Thymus (tissue), 11 donors: ENCODE data around the gene P4HB. TPM values are rescaled to one million over a fixed set of nuclear protein-coding genes. Genes with fewer than 3 reads are reported as not detected.

Source experiments
- DNase-seq, 9 donors: peaks; one replicate each; pipeline ENCODE4 v3.0.0-alpha.2; 2013; ENCODE audit warnings: low spot score in 9 of 9, low read depth in 6 of 9, missing footprints in 1 of 9
- H3K27ac ChIP-seq, 2 donors: one replicate each; pipeline ENCODE4 v1.5.1; 2013; ENCODE audit warnings: control low read depth in 1 of 2, low read depth in 1 of 2, low read length in 1 of 2, mild to moderate bottlenecking in 1 of 2, moderate library complexity in 1 of 2
- H3K27me3 ChIP-seq, 2 donors: one replicate each; pipeline ENCODE4 v1.5.1; 2013; ENCODE audit warnings: low read length in 1 of 2; ENCODE audit not compliant: control insufficient read depth in 2 of 2, insufficient read depth in 1 of 2
- H3K36me3 ChIP-seq, 2 donors: one replicate each; pipeline ENCODE4 v1.5.1; 2013; ENCODE audit warnings: low read length in 1 of 2, mild to moderate bottlenecking in 1 of 2, moderate library complexity in 1 of 2; ENCODE audit not compliant: control insufficient read depth in 2 of 2, insufficient read depth in 2 of 2
- H3K4me1 ChIP-seq, 2 donors: one replicate each; pipeline ENCODE4 v1.5.1; 2013; ENCODE audit warnings: low read length in 2 of 2; ENCODE audit not compliant: control insufficient read depth in 2 of 2, insufficient read depth in 2 of 2
- H3K4me3 ChIP-seq, 2 donors: one replicate each; pipeline ENCODE4 v1.5.1; 2013; ENCODE audit warnings: low read length in 2 of 2, control low read depth in 1 of 2, mild to moderate bottlenecking in 1 of 2
- H3K9me3 ChIP-seq, 2 donors: one replicate each; pipeline ENCODE4 v1.5.1; 2013; ENCODE audit warnings: low read length in 1 of 2, mild to moderate bottlenecking in 1 of 2; ENCODE audit not compliant: control insufficient read depth in 2 of 2, insufficient read depth in 1 of 2
- WGBS: extraction: QIAGEN DNeasy Blood & Tissue Kit; methylation state at CpG from one replicate; pipeline ENCODE4 v1.1.7; 2013; 5-methylcytosine and 5-hydroxymethylcytosine counted together
- polyA plus RNA-seq: library from polyadenylated mRNA; stranded (reverse); fragments of 200-250 nt; gene quantifications from one replicate; pipeline ENCODE4 v1.2.3, GENCODE V29; 2013
- total RNA-seq: library from RNA; stranded (reverse); fragments of 120-200 nt; gene quantifications from one replicate; pipeline ENCODE4 v1.2.4, GENCODE V29; 2013
- donor health status: healthy.

Gene P4HB
- total and polyA plus RNA-seq, 2 donors: 210 to 219 TPM

- WGBS: 88% methylated on average over 30 of the region's 30 CpGs
- no peak for DNase-seq
- Histone ChIP-seq H3K36me3 (peaks cover 46 to 47% of the 10 kb centered on the region in 2 donors), H3K27ac (no peak overlapping the region), H3K4me3 (no peak overlapping the region), H3K4me1 (peaks cover 24 to 33% of the 10 kb centered on the region in 2 donors), H3K9me3 (peaks cover 0 to 7% of the 10 kb centered on the region in 2 donors), H3K27me3 (no peaks in the 10 kb centered on the region)
These were observed 2.0 kb downstream of the P4HB start for GRCh38 chr17:81858170-81858966.

GRCh38 chr17:81854974-81855774 is 5.2 kb downstream of the P4HB start:
- 97% methylated on average over 29 of the region's 29 CpGs for WGBS

GRCh38 chr17:81852237-81852636 is 8.1 kb downstream of the P4HB start:
- Histone ChIP-seq H3K27ac (no peak overlapping the region), H3K4me3 (no peak overlapping the region), H3K9me3 (no peaks in the 10 kb centered on the region), H3K27me3 (no peaks in the 10 kb centered on the region), H3K4me1 (no peaks in the 10 kb centered on the region), H3K36me3 (peaks cover 61 to 65% of the 10 kb centered on the region in 2 donors)
- no peak for DNase-seq
- WGBS: 97% methylated on average over 12 of the region's 12 CpGs

More at GRCh38 chr17:81854974-81855774, 5.2 kb downstream of the P4HB start:
- Histone ChIP-seq H3K4me3 (no peak overlapping the region), H3K27ac (no peak overlapping the region), H3K36me3 (peaks cover 66 to 69% of the 10 kb centered on the region in 2 donors), H3K27me3 (no peaks in the 10 kb centered on the region), H3K4me1 (peaks cover 16 to 18% of the 10 kb centered on the region in 2 donors), H3K9me3 (peaks cover 0 to 7% of the 10 kb centered on the region in 2 donors)
- no peak for DNase-seq

GRCh38 chr17:81851423-81851822 is 8.9 kb downstream of the P4HB start:
- H3K27ac ChIP-seq: no peak overlapping the region
- H3K9me3 ChIP-seq: no peaks in the 10 kb centered on the region
- H3K4me3 ChIP-seq: no peak overlapping the region
- WGBS: 98% methylated on average over 16 of the region's 16 CpGs
- no peak for DNase-seq
- H3K27me3 ChIP-seq: peaks cover 0 to under 1% of the 10 kb centered on the region in 2 donors
- H3K4me1 ChIP-seq: no peaks in the 10 kb centered on the region
- H3K36me3 ChIP-seq: peaks cover 68 to 72% of the 10 kb centered on the region in 2 donors

- no peaks in the 10 kb centered on the region for H3K9me3 ChIP-seq
These were observed 10.9 kb downstream of the P4HB start for GRCh38 chr17:81849457-81849856.

GRCh38 chr17:81846743-81847689 is 13.3 kb downstream of the P4HB start:
- no peak for DNase-seq
- Histone ChIP-seq H3K36me3 (peaks cover 71 to 73% of the 10 kb centered on the region in 2 donors), H3K27me3 (peaks cover 0 to 2% of the 10 kb centered on the region in 2 donors), H3K9me3 (no peaks in the 10 kb centered on the region), H3K4me1 (no peaks in the 10 kb centered on the region), H3K27ac (no peak overlapping the region), H3K4me3 (no peak overlapping the region)
- WGBS: 97% methylated on average over 24 of the region's 24 CpGs

More at GRCh38 chr17:81849457-81849856, 10.9 kb downstream of the P4HB start:
- peaks cover 72 to 76% of the 10 kb centered on the region in 2 donors for H3K36me3 ChIP-seq
- H3K4me1 ChIP-seq: no peaks in the 10 kb centered on the region
- no peak overlapping the region for H3K4me3 ChIP-seq
- DNase-seq: no peak
- WGBS: 98% methylated on average over 12 of the region's 12 CpGs
- no peak overlapping the region for H3K27ac ChIP-seq
- peaks cover 0 to 2% of the 10 kb centered on the region in 2 donors for H3K27me3 ChIP-seq

GRCh38 chr17:81845881-81846742 is 14.2 kb downstream of the P4HB start:
- 98% methylated on average over 38 of the region's 38 CpGs for WGBS
- no peak overlapping the region for H3K4me3 ChIP-seq
- peaks cover 0 to 6% of the 10 kb centered on the region in 2 donors for H3K4me1 ChIP-seq
- no peak for DNase-seq
- peaks cover 0 to 2% of the 10 kb centered on the region in 2 donors for H3K27me3 ChIP-seq
- H3K36me3 ChIP-seq: peaks cover 62 to 64% of the 10 kb centered on the region in 2 donors
- H3K9me3 ChIP-seq: no peaks in the 10 kb centered on the region
- H3K27ac ChIP-seq: no peak overlapping the region

- Histone ChIP-seq H3K9me3 (no peaks in the 10 kb centered on the region), H3K36me3 (peaks cover 60 to 62% of the 10 kb centered on the region in 2 donors), H3K27ac (no peak overlapping the region), H3K4me1 (peaks cover 0 to 8% of the 10 kb centered on the region in 2 donors), H3K27me3 (peaks cover 0 to 2% of the 10 kb centered on the region in 2 donors), H3K4me3 (no peak overlapping the region)
- 98% methylated on average over 13 of the region's 13 CpGs for WGBS
- no peak for DNase-seq
These were observed 15.0 kb downstream of the P4HB start for GRCh38 chr17:81845361-81845760.
